Measurements from ENCODE around the gene STXBP3. TPM values are rescaled to one million over a fixed set of nuclear protein-coding genes. Genes with fewer than 3 reads are reported as not detected.

The STXBP3 gene
- total and polyA plus RNA-seq, 2 of the 4 experiments (the other 2 are of a cell fraction) = 19.1 to 19.7 TPM

DNA sequence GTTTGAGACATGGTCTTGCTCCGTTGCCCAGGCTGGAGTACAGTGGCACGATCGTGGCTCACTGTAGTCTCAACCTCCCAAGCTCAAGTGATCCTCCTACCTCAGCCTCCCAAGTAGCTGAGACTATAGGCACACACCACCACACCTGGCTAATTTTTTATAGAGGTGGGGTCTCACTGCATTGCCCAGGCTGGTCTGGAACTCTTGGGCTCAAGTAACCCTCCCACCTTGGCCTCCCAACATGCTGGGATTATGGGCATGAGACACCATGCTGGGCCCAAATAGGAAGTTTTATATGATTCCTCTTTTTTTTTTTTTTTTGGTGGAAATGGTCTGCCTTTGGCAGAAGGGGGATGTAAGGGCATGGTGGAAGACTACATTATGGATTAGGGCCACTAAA, 39.8 kb upstream of the STXBP3 start:
- Histone ChIP-seq H4K20me1 (ENCODE audit: insufficient read depth, low read length) (no peaks in the 10 kb centered on the region; the same call in 1 of the 2 replicates), H2AFZ (replicated peaks; ENCODE audit: low read length, poor library complexity) (no peak overlapping the region), H3K4me1 (ENCODE audit: control insufficient read depth, insufficient read depth, low read length) (peaks cover 7% of the 10 kb centered on the region), H3K18ac (ENCODE audit: low read depth, low read length) (no peak overlapping the region), H3K27ac (ENCODE audit: insufficient read depth, low read length) (no peak overlapping the region), H3K14ac (replicated peaks; ENCODE audit: low read depth, low read length) (no peak overlapping the region), H2BK15ac (ENCODE audit: low read depth, low read length) (no peak overlapping the region), H2AK9ac (replicated peaks; ENCODE audit: low read depth, low read length, poor library complexity) (no peak overlapping the region), H3K4me2 (ENCODE audit: low read depth, low read length) (no peak overlapping the region), H3K56ac (ENCODE audit: extremely low read depth, insufficient read depth, low read length) (no peak overlapping the region), H2BK20ac (ENCODE audit: low read depth, low read length) (no peak overlapping the region), H3K79me1 (ENCODE audit: low read depth in 1 of 2, low read length in 2 of 2) (no peaks in the 10 kb centered on the region), H2AK5ac (ENCODE audit: low read depth, low read length) (no peak overlapping the region), H3K36me3 (ENCODE audit: control insufficient read depth, insufficient read depth, low read length) (peaks cover 3% of the 10 kb centered on the region; the same call in 1 of the 2 replicates), H2BK120ac (ENCODE audit: low read depth, low read length) (no peak overlapping the region), H4K91ac (ENCODE audit: insufficient read depth, low read depth, low read length) (no peak overlapping the region), H3K27me3 (ENCODE audit: control insufficient read depth, insufficient read depth, low read length) (no peaks in the 10 kb centered on the region), H3K23ac (ENCODE audit: low read depth, low read length) (no peak overlapping the region), H3K9me1 (ENCODE audit: insufficient read depth, low read length) (peaks cover 4% of the 10 kb centered on the region), H3K9ac (ENCODE audit: low read depth, low read length) (no peak overlapping the region), H3K4me3 (ENCODE audit: insufficient read depth, low read depth, low read length) (no peak overlapping the region), H3K9me3 (ENCODE audit: control insufficient read depth, insufficient read depth, low read length) (no peaks in the 10 kb centered on the region), H2BK5ac (ENCODE audit: low read depth, low read length, poor library complexity, severe bottlenecking) (no peak overlapping the region), H4K5ac (ENCODE audit: low read depth, low read length) (no peak overlapping the region), H4K8ac (ENCODE audit: low read depth in 2 of 2, low read length in 2 of 2) (no peak overlapping the region), H3K4ac (ENCODE audit: low read depth, low read length) (no peak overlapping the region)
- dilution Hi-C loops (cut with HindIII; ENCODE audit: low sequenced_read_pairs, unreplicated experiment) (no loop called here), intact Hi-C loops (cut with micrococcal nuclease) (no loop called here), in situ Hi-C loops (cut with MboI; ENCODE audit: low sequenced_read_pairs) (no loop called here)
- DNase-seq = no peak
- ATAC-seq (ENCODE audit: low read depth) = no peak
- TF ChIP-seq POLR2A (IDR thresholded peaks at IDR 0.05; ENCODE audit: low read depth, low read length) (no peak), BHLHE40 (IDR thresholded peaks at IDR 0.05; ENCODE audit: low read depth, low read length) (no peak), MAZ (IDR thresholded peaks at IDR 0.05; ENCODE audit: borderline replicate concordance, low read depth, low read length) (no peak), SMC3 (IDR thresholded peaks at IDR 0.05; ENCODE audit: low read depth, low read length) (no peak)
- no TSS peak for BruUV-seq (replicated peaks)
- WGBS, 2 experiments (ENCODE audit: extremely low coverage in 2 of 2, insufficient read length in 1 of 2) = no CpG with 5 or more reads among the region's 3 CpGs
- ChIA-PET CTCF (no interaction called here), POLR2A (ENCODE audit: unreplicated experiment) (no interaction called here)

All from IMR-90 (cell line).